ENCODE measurements around the gene ADGRL1. TPM values are rescaled to one million over a fixed set of nuclear protein-coding genes. Genes with fewer than 3 reads are reported as not detected.

Gene ADGRL1
- total RNA-seq, 1 experiment from 2014 or later: 117 TPM

DNA sequence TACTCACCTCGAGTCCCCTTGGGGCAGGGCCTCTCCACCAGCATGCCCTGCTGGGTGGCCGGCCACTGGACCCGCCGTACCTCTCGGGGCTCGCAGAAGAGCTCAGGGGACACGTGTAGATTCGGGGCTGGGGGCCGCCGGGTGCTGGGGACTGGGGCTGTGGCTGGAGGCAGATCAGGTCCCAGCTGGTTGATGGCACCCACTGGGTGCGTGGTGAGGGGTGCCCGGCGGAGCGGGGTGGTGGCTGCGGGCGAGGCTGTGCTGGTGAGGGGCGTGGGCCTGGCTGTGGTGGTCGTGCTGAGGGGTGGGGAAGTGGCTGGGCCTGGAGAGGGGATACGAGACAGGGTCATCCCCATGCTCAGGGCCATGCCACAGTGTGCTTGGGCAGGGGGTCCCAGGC, 44.7 kb downstream of the ADGRL1 start:
- DNase-seq: no peak
- Mint-ChIP-seq H3K9me3 (no peaks in the 10 kb centered on the region), H3K36me3 (ENCODE audit: insufficient read depth in 1 of 3, low read depth in 3 of 3) (peaks cover 20 to 55% (median 55%) of the 10 kb centered on the region in 3 experiments; a peak in 6 of 7 replicates), H3K27ac (peak overlapping the region in 1 of 3 experiments; percentile 87; a peak in 1 of 7 replicates), H3K27me3 (ENCODE audit: low read depth) (no peaks in the 10 kb centered on the region), H3K4me1 (peaks cover 0 to 14% of the 10 kb centered on the region in 2 experiments; a peak in 2 of 4 replicates), H3K4me3 (no peak overlapping the region)
- Histone ChIP-seq H3K27ac (ENCODE audit: insufficient read length, low read depth, low read length) (no peak overlapping the region), H2BK5ac (ENCODE audit: insufficient read length, low read length) (no peak overlapping the region), H3K4ac (ENCODE audit: low read depth, low read length) (no peak overlapping the region), H3K23me2 (ENCODE audit: insufficient read length, low read depth, low read length, poor library complexity, severe bottlenecking) (no peaks in the 10 kb centered on the region), H3K56ac (ENCODE audit: insufficient read length, low read depth, low read length) (no peak overlapping the region), H2AFZ (ENCODE audit: low read length) (no peak overlapping the region), H3K27me3 (ENCODE audit: insufficient read depth, low read length) (no peaks in the 10 kb centered on the region), H4K91ac (ENCODE audit: insufficient read length, low read depth, low read length) (no peak overlapping the region), H2BK15ac (ENCODE audit: low read depth, low read length) (no peak overlapping the region), H3T11ph (ENCODE audit: low read length) (no peak overlapping the region), H4K8ac (replicated peaks; ENCODE audit: insufficient read length, low read depth, low read length) (no peak overlapping the region), H3K4me2 (ENCODE audit: insufficient read depth, insufficient read length, low read length) (no peak overlapping the region), H3K18ac (ENCODE audit: insufficient read length, low read depth, low read length) (no peak overlapping the region), H2AK5ac (ENCODE audit: insufficient read length, low read length) (no peak overlapping the region), H3K23ac (ENCODE audit: insufficient read length, low read depth, low read length) (no peak overlapping the region), H4K5ac (ENCODE audit: insufficient read length, low read depth, low read length) (no peak overlapping the region), H3K79me2 (ENCODE audit: insufficient read depth, low read length) (no peaks in the 10 kb centered on the region), H2BK12ac (ENCODE audit: insufficient read length, low read depth, low read length) (no peak overlapping the region), H3K4me1 (ENCODE audit: insufficient read depth, low read length) (no peaks in the 10 kb centered on the region), H3K9ac (ENCODE audit: extremely low read depth, insufficient read length, low read length) (no peak overlapping the region), H4K20me1 (ENCODE audit: control insufficient read depth, insufficient read depth, insufficient read length) (no peaks in the 10 kb centered on the region), H3K79me1 (ENCODE audit: insufficient read depth, low read depth, low read length, poor library complexity, severe bottlenecking) (no peaks in the 10 kb centered on the region), H2BK20ac (ENCODE audit: low read depth, low read length, poor library complexity, severe bottlenecking) (no peak overlapping the region), H3K9me3 (ENCODE audit: control insufficient read depth, low read depth, low read length) (no peaks in the 10 kb centered on the region), H3K14ac (ENCODE audit: insufficient read depth, low read length) (no peak overlapping the region), H2BK120ac (ENCODE audit: low read depth, low read length, poor library complexity, severe bottlenecking) (no peak overlapping the region)
- WGBS (ENCODE audit: extremely low coverage, insufficient read length, low lambda C conversion rate): no CpG with 5 or more reads among the region's 19 CpGs
- TF ChIP-seq, protein P1, sequence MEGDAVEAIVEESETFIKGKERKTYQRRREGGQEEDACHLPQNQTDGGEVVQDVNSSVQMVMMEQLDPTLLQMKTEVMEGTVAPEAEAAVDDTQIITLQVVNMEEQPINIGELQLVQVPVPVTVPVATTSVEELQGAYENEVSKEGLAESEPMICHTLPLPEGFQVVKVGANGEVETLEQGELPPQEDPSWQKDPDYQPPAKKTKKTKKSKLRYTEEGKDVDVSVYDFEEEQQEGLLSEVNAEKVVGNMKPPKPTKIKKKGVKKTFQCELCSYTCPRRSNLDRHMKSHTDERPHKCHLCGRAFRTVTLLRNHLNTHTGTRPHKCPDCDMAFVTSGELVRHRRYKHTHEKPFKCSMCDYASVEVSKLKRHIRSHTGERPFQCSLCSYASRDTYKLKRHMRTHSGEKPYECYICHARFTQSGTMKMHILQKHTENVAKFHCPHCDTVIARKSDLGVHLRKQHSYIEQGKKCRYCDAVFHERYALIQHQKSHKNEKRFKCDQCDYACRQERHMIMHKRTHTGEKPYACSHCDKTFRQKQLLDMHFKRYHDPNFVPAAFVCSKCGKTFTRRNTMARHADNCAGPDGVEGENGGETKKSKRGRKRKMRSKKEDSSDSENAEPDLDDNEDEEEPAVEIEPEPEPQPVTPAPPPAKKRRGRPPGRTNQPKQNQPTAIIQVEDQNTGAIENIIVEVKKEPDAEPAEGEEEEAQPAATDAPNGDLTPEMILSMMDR (conservative IDR thresholded peaks at IDR 0.05): no peak

Data from H9 (cell line).